H1 (cell line): ENCODE measurements around the gene CRTC3.

Experiments used
- BCL11A ChIP-seq, 2 experiments: IDR thresholded peaks; one replicate each; pipeline ENCODE4 v1.6.1; 2011; ENCODE audit warnings: low read depth in 2 of 2, low read length in 2 of 2, mild to moderate bottlenecking in 2 of 2
- EGR1 ChIP-seq: IDR thresholded peaks from 2 replicates; pipeline ENCODE4 v1.6.1; 2011; ENCODE audit warnings: low read depth, low read length, borderline replicate concordance
- GABPA ChIP-seq: IDR thresholded peaks from 2 replicates; pipeline ENCODE4 v1.6.1; 2011; ENCODE audit warnings: mild to moderate bottlenecking, low read length, moderate library complexity, borderline replicate concordance; ENCODE audit not compliant: insufficient read depth
- POLR2A ChIP-seq, 2 experiments: IDR thresholded peaks; 1 replicate in 1 of 2; 2 replicates in 1 of 2; pipeline ENCODE4 v1.6.1; 2011; ENCODE audit warnings: low read depth in 2 of 2, low read length in 2 of 2, mild to moderate bottlenecking in 2 of 2; ENCODE audit errors: control extremely low read depth in 1 of 2
- RNF2 ChIP-seq: fragments of 200-900, 300-1000 bp; sonication (generic); IDR thresholded peaks from 2 replicates; pipeline ENCODE4 v1.7.1; 2016; ENCODE audit warnings: borderline replicate concordance, low read depth, mild to moderate bottlenecking, antibody characterized with exemption, low read length; ENCODE audit not compliant: poor library complexity, severe bottlenecking; ENCODE audit errors: missing control alignments
- RXRA ChIP-seq: IDR thresholded peaks from 2 replicates; pipeline ENCODE4 v1.6.1; 2011; ENCODE audit warnings: low read depth, mild to moderate bottlenecking, low read length, moderate library complexity; ENCODE audit not compliant: insufficient read depth
- SIN3A ChIP-seq, 2 experiments: IDR thresholded peaks in 1 of 2; conservative IDR thresholded peaks in 1 of 2; 2 replicates each; pipeline ENCODE4 v1.6.1; 2011 to 2012; ENCODE audit warnings: low read length in 2 of 2, improper control_type of control experiment in 1 of 2, low read depth in 1 of 2, mild to moderate bottlenecking in 1 of 2
- YY1 ChIP-seq: IDR thresholded peaks from 2 replicates; pipeline ENCODE4 v1.6.1; 2011; ENCODE audit warnings: low read depth, mild to moderate bottlenecking, low read length
- TF ChIP-seq, protein P1 (sequence below), 3 experiments: IDR thresholded peaks; 1 replicate in 2 of 3; 2 replicates in 1 of 3; pipeline versions ENCODE4 v1.5.1 to v1.6.1; 2011; ENCODE audit warnings: low read length in 3 of 3, mild to moderate bottlenecking in 3 of 3, inconsistent platforms in 2 of 3, low read depth in 1 of 3, moderate library complexity in 1 of 3; ENCODE audit not compliant: insufficient read depth in 1 of 3; ENCODE audit errors: control extremely low read depth in 1 of 3
- TF ChIP-seq, protein P2 (sequence below): IDR thresholded peaks from 2 replicates; pipeline ENCODE4 v1.6.1; 2011; ENCODE audit warnings: low read length, improper control_type of control experiment

DNA sequence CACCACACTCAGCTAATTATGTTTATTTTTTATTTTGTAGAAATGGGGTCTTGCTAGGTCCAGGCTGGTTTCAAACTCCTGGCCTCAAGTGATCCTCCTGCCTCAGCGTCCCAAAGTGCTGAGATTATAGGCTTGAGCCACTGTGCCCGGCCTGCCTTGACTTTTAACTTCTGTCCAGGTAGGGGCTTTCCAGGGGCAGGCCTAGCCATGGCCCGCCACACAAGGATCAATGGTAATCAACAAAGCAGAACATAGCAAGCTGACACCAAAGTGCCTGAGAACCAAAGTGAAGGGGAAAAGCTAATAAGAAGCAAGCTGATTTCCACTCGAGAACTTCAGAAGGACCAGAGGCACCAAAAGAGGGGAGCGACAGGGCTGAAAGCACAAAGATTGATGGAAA is 9.4 kb upstream of the CRTC3 start:
- TF ChIP-seq, protein P1, sequence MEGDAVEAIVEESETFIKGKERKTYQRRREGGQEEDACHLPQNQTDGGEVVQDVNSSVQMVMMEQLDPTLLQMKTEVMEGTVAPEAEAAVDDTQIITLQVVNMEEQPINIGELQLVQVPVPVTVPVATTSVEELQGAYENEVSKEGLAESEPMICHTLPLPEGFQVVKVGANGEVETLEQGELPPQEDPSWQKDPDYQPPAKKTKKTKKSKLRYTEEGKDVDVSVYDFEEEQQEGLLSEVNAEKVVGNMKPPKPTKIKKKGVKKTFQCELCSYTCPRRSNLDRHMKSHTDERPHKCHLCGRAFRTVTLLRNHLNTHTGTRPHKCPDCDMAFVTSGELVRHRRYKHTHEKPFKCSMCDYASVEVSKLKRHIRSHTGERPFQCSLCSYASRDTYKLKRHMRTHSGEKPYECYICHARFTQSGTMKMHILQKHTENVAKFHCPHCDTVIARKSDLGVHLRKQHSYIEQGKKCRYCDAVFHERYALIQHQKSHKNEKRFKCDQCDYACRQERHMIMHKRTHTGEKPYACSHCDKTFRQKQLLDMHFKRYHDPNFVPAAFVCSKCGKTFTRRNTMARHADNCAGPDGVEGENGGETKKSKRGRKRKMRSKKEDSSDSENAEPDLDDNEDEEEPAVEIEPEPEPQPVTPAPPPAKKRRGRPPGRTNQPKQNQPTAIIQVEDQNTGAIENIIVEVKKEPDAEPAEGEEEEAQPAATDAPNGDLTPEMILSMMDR (IDR thresholded peaks at IDR 0.05; ENCODE audit: control extremely low read depth in 1 of 3, insufficient read depth in 1 of 3, low read depth in 1 of 3, low read length in 3 of 3) = no peak
- no peak for TF ChIP-seq POLR2A (IDR thresholded peaks at IDR 0.05; ENCODE audit: control extremely low read depth in 1 of 2, low read depth in 2 of 2, low read length in 2 of 2)
- no peak for TF ChIP-seq BCL11A (IDR thresholded peaks at IDR 0.05; ENCODE audit: low read depth in 2 of 2, low read length in 2 of 2)
- TF ChIP-seq, protein P2, sequence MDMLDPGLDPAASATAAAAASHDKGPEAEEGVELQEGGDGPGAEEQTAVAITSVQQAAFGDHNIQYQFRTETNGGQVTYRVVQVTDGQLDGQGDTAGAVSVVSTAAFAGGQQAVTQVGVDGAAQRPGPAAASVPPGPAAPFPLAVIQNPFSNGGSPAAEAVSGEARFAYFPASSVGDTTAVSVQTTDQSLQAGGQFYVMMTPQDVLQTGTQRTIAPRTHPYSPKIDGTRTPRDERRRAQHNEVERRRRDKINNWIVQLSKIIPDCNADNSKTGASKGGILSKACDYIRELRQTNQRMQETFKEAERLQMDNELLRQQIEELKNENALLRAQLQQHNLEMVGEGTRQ = no peak
- TF ChIP-seq RNF2 = no peak
- no peak for TF ChIP-seq SIN3A (conservative IDR thresholded peaks at IDR 0.05 in 1 of 2, IDR thresholded peaks at IDR 0.05 in 1 of 2; ENCODE audit: low read depth in 1 of 2, low read length in 2 of 2)
- TF ChIP-seq YY1 = no peak
- no peak for TF ChIP-seq GABPA
- no peak for TF ChIP-seq EGR1
- no peak for TF ChIP-seq RXRA
